ENCODE results near the gene ACOXL. TPM values are rescaled to one million over a fixed set of nuclear protein-coding genes. Genes with fewer than 3 reads are reported as not detected.

Gene ACOXL
- total and polyA plus RNA-seq, 2 donors (not counting 3 experiments of a cell fraction or from before 2014, with no cell fraction given): not detected

- BruUV-seq (replicated peaks): no TSS peak
- Histone ChIP-seq H3K79me2 (ENCODE audit: control insufficient read depth, insufficient read depth, low read length) (no peaks in the 10 kb centered on the region), H3K4me3 (replicated peaks in 1 of 3; ENCODE audit: insufficient read depth in 1 of 3, low read depth in 1 of 3, low read length in 3 of 3) (no peak overlapping the region), H3K4me2 (ENCODE audit: insufficient read depth, low read length) (no peak overlapping the region), H3K27me3 (ENCODE audit: control insufficient read depth in 2 of 2, insufficient read depth in 2 of 2, low read length in 2 of 2) (peaks cover 21 to 54% of the 10 kb centered on the region in 2 experiments), H3K4me1 (ENCODE audit: control insufficient read depth, extremely low read depth, insufficient read depth, low read length) (no peaks in the 10 kb centered on the region), H4K20me1 (replicated peaks; ENCODE audit: control insufficient read depth, extremely low read depth, insufficient read depth, low read length) (no peaks in the 10 kb centered on the region), H3K9ac (replicated peaks; ENCODE audit: extremely low read depth, insufficient read depth, low read length) (no peak overlapping the region), H3K27ac (ENCODE audit: insufficient read depth, low read depth, low read length) (no peak overlapping the region), H3K9me3 (replicated peaks; ENCODE audit: control insufficient read depth, insufficient read depth, low read length) (no peaks in the 10 kb centered on the region), H2AFZ (ENCODE audit: low read depth, low read length) (no peak overlapping the region), H3K9me1 (replicated peaks; ENCODE audit: control insufficient read depth, extremely low read depth, insufficient read depth, low read length) (no peaks in the 10 kb centered on the region), H3K36me3 (ENCODE audit: control insufficient read depth in 2 of 2, extremely low read depth in 1 of 2, insufficient read depth in 2 of 2, low read length in 2 of 2) (no peaks in the 10 kb centered on the region)
- FAIRE-seq: no peak
- dilution Hi-C loops (cut with MboI; ENCODE audit: extremely low pct_ligation_motif_present, low sequenced_read_pairs) (no loop called here), intact Hi-C loops (cut with micrococcal nuclease) (no loop called here)
- TF ChIP-seq GATA2 (IDR thresholded peaks at IDR 0.05; ENCODE audit: insufficient read depth, insufficient read length, low read depth, low read length): no peak
- TF ChIP-seq JUN (IDR thresholded peaks at IDR 0.05; ENCODE audit: borderline replicate concordance, insufficient read depth, insufficient read length, low read depth): no peak
- no peak for TF ChIP-seq EZH2 (IDR thresholded peaks at IDR 0.05; ENCODE audit: borderline replicate concordance, low read depth, low read length, severe bottlenecking)
- no peak for TF ChIP-seq POLR2A (IDR thresholded peaks at IDR 0.05; ENCODE audit: low read depth, low read length)
- no peak for TF ChIP-seq CTCF (IDR thresholded peaks at IDR 0.05; ENCODE audit: extremely low read depth in 1 of 2, insufficient read depth in 1 of 2, low read depth in 1 of 2, low read length in 2 of 2)
- no peak for TF ChIP-seq FOS (IDR thresholded peaks at IDR 0.05; ENCODE audit: borderline replicate concordance, insufficient read depth, low read length)
- TF ChIP-seq, protein P1, sequence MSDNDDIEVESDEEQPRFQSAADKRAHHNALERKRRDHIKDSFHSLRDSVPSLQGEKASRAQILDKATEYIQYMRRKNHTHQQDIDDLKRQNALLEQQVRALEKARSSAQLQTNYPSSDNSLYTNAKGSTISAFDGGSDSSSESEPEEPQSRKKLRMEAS (IDR thresholded peaks at IDR 0.05; ENCODE audit: insufficient read depth, insufficient read length): no peak
- no peak for TF ChIP-seq MYC (IDR thresholded peaks at IDR 0.05; ENCODE audit: low read depth, low read length)
- no peak for TF ChIP-seq POLR2AphosphoS5 (IDR thresholded peaks at IDR 0.05; ENCODE audit: insufficient read depth, low read depth, low read length)
- no peak for DNase-seq (ENCODE audit: low read depth, low spot score)
- ChIA-PET POLR2A (no interaction called here), CTCF (interaction anchor here (0.6 to 1.9 kb wide), 2 partner anchors 57 to 65 kb away, joined by 3 to 7 read pairs; no protein-coding TSS in a partner anchor)
Observed at GRCh38 chr2:110690083-110690965, 42.0 kb upstream of the ACOXL start.
